HEK293T (cell line): ENCODE data around the gene ST8SIA6.

Experiments used
- ARNT ChIP-seq: fragments of 450-650 bp; IDR thresholded peaks from 2 replicates; pipeline ENCODE4 v1.6.1; 2017; ENCODE audit warnings: mild to moderate bottlenecking
- BHLHE40 ChIP-seq: fragments of 450-650 bp; IDR thresholded peaks from 2 replicates; pipeline ENCODE4 v1.6.1; 2016; ENCODE audit warnings: mild to moderate bottlenecking, moderate library complexity, borderline replicate concordance
- CTBP1 ChIP-seq: fragments of 450-650 bp; IDR thresholded peaks from 2 replicates; pipeline ENCODE4 v1.6.1; 2016; ENCODE audit warnings: borderline replicate concordance
- ELF4 ChIP-seq: fragments of 450-650 bp; IDR thresholded peaks from 2 replicates; pipeline ENCODE4 v1.6.1; 2017; ENCODE audit warnings: antibody characterized with exemption
- FOXK2 ChIP-seq: fragments of 450-650 bp; IDR thresholded peaks from 2 replicates; pipeline ENCODE4 v1.6.1; 2016; ENCODE audit warnings: mild to moderate bottlenecking
- FOXM1 ChIP-seq: fragments of 450-650 bp; IDR thresholded peaks from 2 replicates; pipeline ENCODE4 v1.6.1; 2017; ENCODE audit warnings: mild to moderate bottlenecking, borderline replicate concordance
- HDGF ChIP-seq: fragments of 450-650 bp; IDR thresholded peaks from 2 replicates; pipeline ENCODE4 v1.6.1; 2017; ENCODE audit warnings: antibody characterized with exemption, borderline replicate concordance
- LEF1 ChIP-seq: fragments of 450-650 bp; IDR thresholded peaks from 2 replicates; pipeline ENCODE4 v1.6.1; 2017; ENCODE audit warnings: mild to moderate bottlenecking, borderline replicate concordance
- NFRKB ChIP-seq: fragments of 450-650 bp; IDR thresholded peaks from 2 replicates; pipeline ENCODE4 v1.6.1; 2016; ENCODE audit warnings: mild to moderate bottlenecking, moderate library complexity
- SP1 ChIP-seq: fragments of 450-650 bp; IDR thresholded peaks from 2 replicates; pipeline ENCODE4 v1.6.1; 2017
- SUZ12 ChIP-seq: fragments of 450-650 bp; IDR thresholded peaks from 2 replicates; pipeline ENCODE4 v1.6.1; 2016; ENCODE audit warnings: mild to moderate bottlenecking
- TARDBP ChIP-seq: fragments of 450-650 bp; IDR thresholded peaks from 2 replicates; pipeline ENCODE4 v1.6.1; 2016
- ZNF384 ChIP-seq: fragments of 450-650 bp; IDR thresholded peaks from 2 replicates; pipeline ENCODE4 v1.6.1; 2016

GRCh38 chr10:17316488-17317170, 137.8 kb downstream of the ST8SIA6 start:
- TF ChIP-seq BHLHE40 (no peak), ZNF384 (no peak), HDGF (no peak), ARNT (no peak), FOXM1 (no peak), TARDBP (no peak), FOXK2 (no peak), NFRKB (no peak), SP1 (no peak), ELF4 (no peak), SUZ12 (no peak), CTBP1 (no peak), LEF1 (no peak)
